HG02938 (cell line): ENCODE results near the gene GPR137.

Experiments used
- ATAC-seq: cut with Tn5 transposase; IDR thresholded peaks from one replicate; pipeline ENCODE4 v1.9.1; 2021; ENCODE audit warnings: mild to moderate bottlenecking, moderate library complexity; ENCODE audit not compliant: unreplicated experiment

Gene GPR137

GRCh38 chr11:64337538-64338249 lies 52.0 kb downstream of the GPR137 start:
- ATAC-seq: no peak

DNA sequence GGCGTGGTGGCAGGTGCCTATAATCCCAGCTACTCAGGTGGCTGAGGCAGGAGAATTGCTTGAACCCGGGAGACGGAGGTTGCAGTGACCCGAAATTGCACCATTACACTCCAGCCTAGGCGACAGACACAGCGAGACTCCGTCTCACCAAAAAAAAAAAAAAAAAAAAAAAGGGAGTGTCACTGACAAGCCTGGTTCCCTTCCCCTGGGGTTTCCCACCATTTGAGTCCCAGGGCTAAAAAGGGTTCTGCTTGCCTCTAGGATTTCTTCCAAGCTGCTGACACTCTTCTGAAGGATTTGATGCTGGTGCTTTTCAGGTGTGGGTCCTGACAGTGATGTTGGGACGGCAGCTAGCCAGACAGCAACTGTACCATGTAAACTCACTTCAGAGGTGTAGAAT lies 53.1 kb downstream of the GPR137 start:
- ATAC-seq: no peak
